BJ (cell line): ENCODE data around the gene TTC7B. TPM values are rescaled to one million over a fixed set of nuclear protein-coding genes. Genes with fewer than 3 reads are reported as not detected.

Source experiments
- CTCF ChIA-PET: fragments of 350-600 bp; formaldehyde crosslinking; extraction: SDS; loops from one replicate; lab custom pipeline; 2021; ENCODE audit warnings: antibody characterized with exemption, inconsistent platforms; lab: Yijun Ruan, JAX
- POLR2A ChIA-PET: fragments of 300-600 bp; sonication (Branson Sonifier 250); formaldehyde crosslinking; extraction: SDS; loops from one replicate; lab custom pipeline; 2021; ENCODE audit warnings: antibody characterized with exemption; lab: Charles Lee
- DNase-seq: peaks from one replicate; pipeline ENCODE4 v3.0.0-alpha.2; 2011; ENCODE audit warnings: low read depth
- H3K27me3 ChIP-seq: 2 replicates; pipeline ENCODE4 v1.6.0; 2011; ENCODE audit warnings: low read length; ENCODE audit not compliant: control insufficient read depth, insufficient read depth
- H3K36me3 ChIP-seq: 2 replicates; pipeline ENCODE4 v1.5.1; 2011; ENCODE audit warnings: low read length; ENCODE audit not compliant: control insufficient read depth, insufficient read depth
- H3K4me3 ChIP-seq: 2 replicates; pipeline ENCODE4 v1.5.1; 2011; ENCODE audit warnings: low read depth, mild to moderate bottlenecking, control low read depth, low read length
- polyA plus RNA-seq: library from polyadenylated mRNA; depleted of rRNA; stranded (reverse); fragments of >200 nt; gene quantifications from 2 replicates; pipeline ENCODE4 v1.2.3, GENCODE V29; 2011
- TF ChIP-seq, protein P1 (sequence below): IDR thresholded peaks from 2 replicates; pipeline ENCODE4 v1.5.1; 2011; ENCODE audit warnings: low read depth, mild to moderate bottlenecking, control low read depth, inconsistent platforms, low read length, moderate library complexity; ENCODE audit not compliant: insufficient read depth

TTC7B gene
- polyA plus RNA-seq, 1 experiment: 46.9 TPM

DNA sequence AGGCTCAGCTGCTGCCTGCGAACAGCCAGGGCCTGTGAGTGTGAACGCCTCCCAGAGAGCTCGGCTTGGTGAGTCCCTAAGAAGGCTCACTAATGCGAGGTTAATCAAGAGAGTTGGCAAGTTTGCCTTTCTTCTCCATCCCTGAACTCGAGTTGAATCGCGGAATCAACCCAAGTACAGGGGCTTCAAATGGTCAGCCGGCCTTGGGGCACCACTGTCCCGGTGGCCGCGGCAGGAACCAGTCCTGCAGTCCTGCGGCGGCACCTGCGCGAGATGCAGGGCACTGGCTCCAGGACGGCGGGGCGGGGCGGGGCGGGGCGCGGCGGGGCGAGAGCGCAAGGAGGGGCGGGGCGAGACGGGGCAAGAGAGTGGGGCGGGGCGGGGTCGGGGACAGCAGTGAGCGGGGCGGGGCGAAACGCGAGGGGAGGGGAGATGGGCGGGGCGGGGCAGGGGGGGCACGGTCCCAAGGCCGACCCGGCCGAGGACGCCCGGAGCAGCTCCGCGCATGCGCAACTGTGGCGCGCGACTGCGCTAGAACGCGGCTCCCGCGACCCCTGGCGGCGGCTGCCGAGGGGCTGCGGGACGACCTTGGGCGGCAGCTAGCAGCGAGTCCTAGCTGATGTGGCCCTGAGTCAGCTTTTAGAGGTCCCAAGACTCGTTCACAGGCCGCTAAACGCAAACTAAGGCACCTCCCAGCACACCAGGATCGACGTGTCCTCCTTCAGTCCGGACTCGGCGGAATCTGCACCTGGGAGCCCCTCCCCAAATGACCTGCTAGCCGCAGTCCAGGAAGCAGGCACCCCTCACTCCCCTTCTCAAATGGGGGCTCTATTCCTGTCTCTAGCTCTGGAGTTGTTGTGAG, 58.0 kb downstream of the TTC7B start:
- DNase-seq: peak; percentile 47
- Histone ChIP-seq H3K4me3 (peak overlapping the region; percentile 45), H3K27me3 (no peaks in the 10 kb centered on the region), H3K36me3 (no peaks in the 10 kb centered on the region)
- ChIA-PET POLR2A (no interaction called here), CTCF (interaction anchor here (0.7 to 5.3 kb wide), 26 partner anchors 9 to 502 kb away, joined by 3 to 64 read pairs (median 6); partner anchors contain the start of gene PSMC1)
- TF ChIP-seq, protein P1, sequence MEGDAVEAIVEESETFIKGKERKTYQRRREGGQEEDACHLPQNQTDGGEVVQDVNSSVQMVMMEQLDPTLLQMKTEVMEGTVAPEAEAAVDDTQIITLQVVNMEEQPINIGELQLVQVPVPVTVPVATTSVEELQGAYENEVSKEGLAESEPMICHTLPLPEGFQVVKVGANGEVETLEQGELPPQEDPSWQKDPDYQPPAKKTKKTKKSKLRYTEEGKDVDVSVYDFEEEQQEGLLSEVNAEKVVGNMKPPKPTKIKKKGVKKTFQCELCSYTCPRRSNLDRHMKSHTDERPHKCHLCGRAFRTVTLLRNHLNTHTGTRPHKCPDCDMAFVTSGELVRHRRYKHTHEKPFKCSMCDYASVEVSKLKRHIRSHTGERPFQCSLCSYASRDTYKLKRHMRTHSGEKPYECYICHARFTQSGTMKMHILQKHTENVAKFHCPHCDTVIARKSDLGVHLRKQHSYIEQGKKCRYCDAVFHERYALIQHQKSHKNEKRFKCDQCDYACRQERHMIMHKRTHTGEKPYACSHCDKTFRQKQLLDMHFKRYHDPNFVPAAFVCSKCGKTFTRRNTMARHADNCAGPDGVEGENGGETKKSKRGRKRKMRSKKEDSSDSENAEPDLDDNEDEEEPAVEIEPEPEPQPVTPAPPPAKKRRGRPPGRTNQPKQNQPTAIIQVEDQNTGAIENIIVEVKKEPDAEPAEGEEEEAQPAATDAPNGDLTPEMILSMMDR: peak; percentile 81

DNA sequence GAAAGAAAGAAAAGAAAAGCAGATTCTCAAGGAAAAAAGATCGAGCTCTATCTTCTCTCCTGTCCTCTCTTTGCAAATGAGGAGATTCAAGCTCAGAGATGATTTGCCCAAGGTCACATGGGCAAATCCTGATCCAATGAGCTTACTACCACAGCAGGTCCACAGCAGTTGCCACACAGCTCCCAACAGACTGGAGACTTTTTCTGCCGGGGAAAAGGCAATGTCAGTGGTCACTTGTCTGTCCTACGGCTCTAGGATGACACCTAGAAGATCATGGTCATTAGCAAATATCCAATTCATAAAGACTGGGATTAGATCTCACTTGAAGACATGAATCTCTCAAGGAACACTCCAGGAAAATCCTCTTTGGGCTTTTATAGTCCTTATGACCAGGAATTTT, 58.8 kb downstream of the TTC7B start:
- ChIA-PET POLR2A (no interaction called here), CTCF (interaction anchor here (1.0 to 5.3 kb wide), 11 partner anchors 12 to 456 kb away, joined by 3 to 64 read pairs (median 9); no protein-coding TSS in a partner anchor)
- DNase-seq: no peak
- H3K36me3 ChIP-seq: no peaks in the 10 kb centered on the region
- H3K27me3 ChIP-seq: no peaks in the 10 kb centered on the region
- no peak overlapping the region for H3K4me3 ChIP-seq
- TF ChIP-seq, protein P1: no peak

DNA sequence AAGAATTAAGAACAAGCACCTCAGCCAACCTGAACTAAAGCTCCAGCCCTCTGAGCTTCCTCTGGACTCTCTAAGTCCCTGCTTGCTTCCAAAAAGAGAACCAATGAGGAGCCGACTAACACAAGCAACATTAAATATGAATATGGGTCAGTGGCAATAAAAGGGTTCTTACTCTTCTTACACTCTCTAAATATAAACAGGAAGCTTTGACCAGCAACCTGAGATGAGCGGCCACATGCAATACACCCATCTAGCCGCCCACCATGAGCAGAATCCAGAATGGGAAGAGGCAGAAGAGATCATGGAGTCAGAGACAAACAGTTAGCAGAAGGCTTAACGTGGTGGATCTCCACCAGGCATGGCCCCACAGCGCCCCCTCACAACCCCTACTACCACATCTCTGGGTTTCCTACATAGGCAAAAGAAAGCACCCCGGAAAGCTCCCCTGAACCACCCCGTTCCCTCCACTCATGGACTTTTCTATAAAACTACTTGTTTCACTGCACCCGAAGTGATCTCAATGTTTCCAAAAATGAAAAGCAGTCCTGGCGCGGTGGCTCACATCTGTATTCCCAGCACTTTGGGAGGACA, 59.4 kb downstream of the TTC7B start:
- ChIA-PET CTCF (interaction anchor here (1.0 to 5.3 kb wide), 5 partner anchors 12 to 455 kb away, joined by 3 to 64 read pairs (median 12); no protein-coding TSS in a partner anchor), POLR2A (no interaction called here)
- no peak for DNase-seq
- Histone ChIP-seq H3K36me3 (no peaks in the 10 kb centered on the region), H3K4me3 (no peak overlapping the region), H3K27me3 (no peaks in the 10 kb centered on the region)
- TF ChIP-seq, protein P1: no peak

DNA sequence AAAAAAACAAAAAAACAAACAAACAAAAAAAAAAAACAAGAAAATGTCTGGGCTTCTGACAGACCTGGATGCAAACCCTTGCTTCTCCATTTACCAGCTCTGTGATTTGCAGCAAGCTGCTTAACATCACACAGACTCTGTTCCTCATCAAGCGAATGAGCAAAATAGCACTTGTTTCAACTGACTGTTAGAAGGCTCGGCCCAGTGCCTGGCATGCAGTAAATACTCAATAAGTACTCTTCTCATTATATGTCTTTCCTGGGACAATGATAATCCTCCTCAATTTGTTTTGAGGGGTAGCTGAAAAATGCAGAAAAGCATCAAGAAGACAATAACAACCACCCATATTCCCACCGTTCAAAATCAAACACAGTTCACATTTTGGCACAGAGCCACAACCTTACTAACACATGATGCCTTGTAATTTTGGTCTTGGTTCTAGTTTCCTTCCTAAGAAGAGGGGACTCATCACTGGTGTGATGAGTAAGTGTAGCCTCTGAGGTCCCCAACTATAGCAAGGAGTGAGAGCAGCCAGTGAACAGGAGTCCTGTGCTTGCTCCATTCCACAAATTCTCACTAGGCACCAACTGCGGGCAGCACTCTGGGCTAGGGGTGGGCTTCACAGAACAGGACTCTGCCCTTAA, 60.4 kb downstream of the TTC7B start:
- ChIA-PET CTCF (no interaction called here), POLR2A (no interaction called here)
- Histone ChIP-seq H3K4me3 (no peak overlapping the region), H3K27me3 (no peaks in the 10 kb centered on the region), H3K36me3 (no peaks in the 10 kb centered on the region)
- no peak for DNase-seq
- TF ChIP-seq, protein P1: no peak
